ENCODE measurements around the gene GALNT18. TPM values are rescaled to one million over a fixed set of nuclear protein-coding genes. Genes with fewer than 3 reads are reported as not detected.

GALNT18 gene
- total RNA-seq, 3 donors from 2014 or later (not counting 1 experiment from before 2014, with no cell fraction given), result 0.18 to 0.42 (median 0.38) TPM

DNA sequence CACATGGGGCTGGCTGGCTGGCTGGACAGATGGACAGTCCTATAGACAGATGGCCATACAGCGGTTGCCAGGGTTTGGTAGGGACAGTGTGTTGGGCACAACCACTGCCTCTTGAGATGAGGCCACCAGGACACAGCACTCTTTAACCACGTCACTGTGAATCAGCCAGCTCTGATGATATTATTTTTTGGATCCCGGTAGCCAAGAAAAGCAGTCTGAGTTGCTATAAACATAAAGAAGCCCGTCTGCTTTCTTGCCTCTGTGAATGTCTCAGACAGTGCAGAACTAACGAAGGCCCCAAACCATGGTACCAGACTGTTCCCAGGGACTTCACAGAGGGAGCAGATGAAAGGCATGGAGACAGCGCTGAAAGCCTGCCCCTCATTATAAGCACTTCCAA, 152.9 kb downstream of the GALNT18 start:
- Mint-ChIP-seq H3K27ac (no peak overlapping the region), H3K36me3 (no peaks in the 10 kb centered on the region), H3K9me3 (no peaks in the 10 kb centered on the region), H3K27me3 (ENCODE audit: low read depth in 2 of 2) (peaks cover 0 to 3% of the 10 kb centered on the region in 2 donors), H3K4me1 (no peaks in the 10 kb centered on the region), H3K4me3 (no peak overlapping the region)
- Histone ChIP-seq H3K36me3 (ENCODE audit: control insufficient read depth, insufficient read depth, low read length) (no peaks in the 10 kb centered on the region), H3K4me1 (ENCODE audit: control insufficient read depth, insufficient read depth, low read length) (no peaks in the 10 kb centered on the region), H3K27me3 (ENCODE audit: control insufficient read depth, insufficient read depth, low read length) (no peaks in the 10 kb centered on the region), H3K4me3 (ENCODE audit: low read length) (no peak overlapping the region), H3K27ac (ENCODE audit: low read length) (no peak overlapping the region), H3K9me3 (ENCODE audit: control insufficient read depth, insufficient read depth, low read length) (no peaks in the 10 kb centered on the region)
- no peak for ATAC-seq
- 87% methylated on average over 6 of the region's 6 CpGs for WGBS (ENCODE audit: insufficient coverage)
- TF ChIP-seq, protein P1, sequence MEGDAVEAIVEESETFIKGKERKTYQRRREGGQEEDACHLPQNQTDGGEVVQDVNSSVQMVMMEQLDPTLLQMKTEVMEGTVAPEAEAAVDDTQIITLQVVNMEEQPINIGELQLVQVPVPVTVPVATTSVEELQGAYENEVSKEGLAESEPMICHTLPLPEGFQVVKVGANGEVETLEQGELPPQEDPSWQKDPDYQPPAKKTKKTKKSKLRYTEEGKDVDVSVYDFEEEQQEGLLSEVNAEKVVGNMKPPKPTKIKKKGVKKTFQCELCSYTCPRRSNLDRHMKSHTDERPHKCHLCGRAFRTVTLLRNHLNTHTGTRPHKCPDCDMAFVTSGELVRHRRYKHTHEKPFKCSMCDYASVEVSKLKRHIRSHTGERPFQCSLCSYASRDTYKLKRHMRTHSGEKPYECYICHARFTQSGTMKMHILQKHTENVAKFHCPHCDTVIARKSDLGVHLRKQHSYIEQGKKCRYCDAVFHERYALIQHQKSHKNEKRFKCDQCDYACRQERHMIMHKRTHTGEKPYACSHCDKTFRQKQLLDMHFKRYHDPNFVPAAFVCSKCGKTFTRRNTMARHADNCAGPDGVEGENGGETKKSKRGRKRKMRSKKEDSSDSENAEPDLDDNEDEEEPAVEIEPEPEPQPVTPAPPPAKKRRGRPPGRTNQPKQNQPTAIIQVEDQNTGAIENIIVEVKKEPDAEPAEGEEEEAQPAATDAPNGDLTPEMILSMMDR (IDR thresholded peaks at IDR 0.05), result no peak
- intact Hi-C loops (cut with micrococcal nuclease), result no loop called here
- no peak for DNase-seq

DNA sequence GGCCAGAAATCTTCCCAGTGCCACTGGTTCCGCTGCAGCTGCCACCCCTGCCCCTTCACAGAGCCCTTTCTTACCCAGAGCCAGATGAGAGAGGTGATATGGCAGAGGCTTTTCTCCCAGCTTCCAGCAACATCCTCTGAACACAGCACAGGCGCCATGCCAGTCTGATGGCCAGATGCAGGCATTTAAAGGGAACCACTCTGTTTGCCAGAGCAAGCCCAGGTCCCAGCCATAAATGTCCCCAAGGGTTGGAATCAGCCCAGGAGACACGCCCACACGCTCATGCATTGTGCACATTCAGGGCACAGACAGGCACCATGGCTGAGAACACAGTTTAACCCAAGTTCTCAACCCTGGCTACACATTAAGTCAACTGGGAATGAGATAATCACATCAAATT, 154.5 kb downstream of the GALNT18 start:
- WGBS (ENCODE audit: insufficient coverage), result 82% methylated on average over 3 of the region's 4 CpGs
- Histone ChIP-seq H3K27me3 (ENCODE audit: control insufficient read depth, insufficient read depth, low read length) (no peaks in the 10 kb centered on the region), H3K27ac (ENCODE audit: low read length) (no peak overlapping the region), H3K36me3 (ENCODE audit: control insufficient read depth, insufficient read depth, low read length) (no peaks in the 10 kb centered on the region), H3K4me1 (ENCODE audit: control insufficient read depth, insufficient read depth, low read length) (no peaks in the 10 kb centered on the region), H3K4me3 (ENCODE audit: low read length) (no peak overlapping the region), H3K9me3 (ENCODE audit: control insufficient read depth, insufficient read depth, low read length) (no peaks in the 10 kb centered on the region)
- ATAC-seq (no peak), DNase-seq (no peak)
- no peak overlapping the region for H3K27ac Mint-ChIP-seq
- H3K4me3 Mint-ChIP-seq, result no peak overlapping the region
- H3K4me1 Mint-ChIP-seq, result no peaks in the 10 kb centered on the region
- no peaks in the 10 kb centered on the region for H3K9me3 Mint-ChIP-seq
- intact Hi-C loops (cut with micrococcal nuclease), result no loop called here
- peaks cover 0 to 3% of the 10 kb centered on the region in 2 donors for H3K27me3 Mint-ChIP-seq (ENCODE audit: low read depth in 2 of 2)
- no peaks in the 10 kb centered on the region for H3K36me3 Mint-ChIP-seq
- TF ChIP-seq, protein P1 (IDR thresholded peaks at IDR 0.05), result no peak

DNA sequence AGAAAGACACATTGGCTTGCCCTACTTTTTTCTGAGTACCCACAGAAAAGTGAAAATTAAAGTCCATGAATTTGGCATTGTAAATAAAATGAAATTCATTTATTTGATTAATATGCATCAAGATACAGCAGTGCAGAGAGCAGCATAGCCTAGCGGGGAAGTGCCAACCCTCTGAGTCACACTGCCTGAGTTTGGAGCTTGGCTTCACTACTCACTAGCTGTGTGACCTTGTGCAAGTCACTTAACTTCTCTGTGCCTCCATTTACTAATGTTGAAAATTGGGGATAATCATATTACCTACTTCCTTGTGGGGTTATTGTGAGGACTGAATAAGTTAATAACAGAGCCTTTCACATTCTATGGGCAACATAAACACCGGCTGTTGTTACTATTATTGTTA, 157.2 kb downstream of the GALNT18 start:
- Histone ChIP-seq H3K4me3 (ENCODE audit: low read length) (no peak overlapping the region), H3K36me3 (ENCODE audit: control insufficient read depth, insufficient read depth, low read length) (no peaks in the 10 kb centered on the region), H3K4me1 (ENCODE audit: control insufficient read depth, insufficient read depth, low read length) (no peaks in the 10 kb centered on the region), H3K9me3 (ENCODE audit: control insufficient read depth, insufficient read depth, low read length) (no peaks in the 10 kb centered on the region), H3K27me3 (ENCODE audit: control insufficient read depth, insufficient read depth, low read length) (no peaks in the 10 kb centered on the region), H3K27ac (ENCODE audit: low read length) (no peak overlapping the region)
- Mint-ChIP-seq H3K9me3 (no peaks in the 10 kb centered on the region), H3K4me1 (no peaks in the 10 kb centered on the region), H3K4me3 (no peak overlapping the region), H3K27ac (no peak overlapping the region), H3K36me3 (no peaks in the 10 kb centered on the region), H3K27me3 (ENCODE audit: low read depth in 2 of 2) (no peaks in the 10 kb centered on the region)
- 97% methylated on average over 2 of the region's 2 CpGs for WGBS (ENCODE audit: insufficient coverage)
- no peak for ATAC-seq
- intact Hi-C loops (cut with micrococcal nuclease), result no loop called here
- no peak for DNase-seq
- TF ChIP-seq, protein P1 (IDR thresholded peaks at IDR 0.05), result no peak

DNA sequence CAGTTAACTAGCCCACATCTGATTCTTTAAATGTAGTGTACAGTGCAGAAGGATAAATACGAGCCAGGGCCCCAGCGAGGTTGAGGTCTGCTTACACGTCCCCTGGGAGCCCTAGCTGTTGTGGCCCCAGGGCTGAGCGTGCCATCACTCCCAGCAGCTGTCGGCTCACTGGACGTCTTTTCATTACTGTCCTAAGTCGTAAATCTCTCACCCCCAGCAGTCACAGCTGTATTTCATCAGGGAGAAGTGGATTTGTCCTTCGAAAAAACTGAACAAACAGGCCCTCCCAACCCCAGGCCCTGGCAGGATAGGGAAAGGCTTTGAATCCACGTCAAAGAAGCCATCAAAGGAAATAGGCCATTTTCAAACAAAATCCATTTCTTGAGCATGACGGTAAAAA, 158.4 kb downstream of the GALNT18 start:
- Histone ChIP-seq H3K36me3 (ENCODE audit: control insufficient read depth, insufficient read depth, low read length) (no peaks in the 10 kb centered on the region), H3K4me1 (ENCODE audit: control insufficient read depth, insufficient read depth, low read length) (no peaks in the 10 kb centered on the region), H3K27me3 (ENCODE audit: control insufficient read depth, insufficient read depth, low read length) (no peaks in the 10 kb centered on the region), H3K9me3 (ENCODE audit: control insufficient read depth, insufficient read depth, low read length) (no peaks in the 10 kb centered on the region), H3K27ac (ENCODE audit: low read length) (no peak overlapping the region), H3K4me3 (ENCODE audit: low read length) (no peak overlapping the region)
- ATAC-seq (no peak), DNase-seq (no peak)
- no peaks in the 10 kb centered on the region for H3K27me3 Mint-ChIP-seq (ENCODE audit: low read depth in 2 of 2)
- WGBS (ENCODE audit: insufficient coverage), result 84% methylated on average over 10 of the region's 10 CpGs
- intact Hi-C loops (cut with micrococcal nuclease), result no loop called here
- H3K4me1 Mint-ChIP-seq, result no peaks in the 10 kb centered on the region
- H3K9me3 Mint-ChIP-seq, result no peaks in the 10 kb centered on the region
- TF ChIP-seq, protein P1 (IDR thresholded peaks at IDR 0.05), result no peak
- no peak overlapping the region for H3K4me3 Mint-ChIP-seq
- no peak overlapping the region for H3K27ac Mint-ChIP-seq
- H3K36me3 Mint-ChIP-seq, result no peaks in the 10 kb centered on the region

Measured in natural killer cell (primary cell).